Muscle of leg (tissue), 11 donors: ENCODE data around the gene NUDC. TPM values are rescaled to one million over a fixed set of nuclear protein-coding genes. Genes with fewer than 3 reads are reported as not detected.
A peak's percentile ranks its signal among the peaks of the same experiment; 100 is the strongest.
"Not testable (repeated sequence)": the region's sequence is repeated elsewhere in the genome, so short reads cannot be mapped to it uniquely, and the experiment has no call there.

Experiments
- DNase-seq: peaks from one replicate; pipeline ENCODE4 v3.0.0; 2013
- H3K27ac ChIP-seq: one replicate; pipeline ENCODE4 v1.5.1; 2013; ENCODE audit warnings: mild to moderate bottlenecking, low read length, control low read depth
- H3K27me3 ChIP-seq: one replicate; pipeline ENCODE4 v1.6.1; 2013; ENCODE audit warnings: low read length; ENCODE audit not compliant: control insufficient read depth, insufficient read depth
- H3K36me3 ChIP-seq: one replicate; pipeline ENCODE4 v1.6.1; 2013; ENCODE audit warnings: low read length; ENCODE audit not compliant: control insufficient read depth, insufficient read depth
- H3K4me1 ChIP-seq: one replicate; pipeline ENCODE4 v1.6.1; 2013; ENCODE audit warnings: low read length; ENCODE audit not compliant: control insufficient read depth, insufficient read depth
- H3K4me3 ChIP-seq: one replicate; pipeline ENCODE4 v1.5.1; 2013; ENCODE audit warnings: low read length, control low read depth
- H3K9me3 ChIP-seq: replicated peaks from 2 replicates; pipeline ENCODE4 v1.6.1; 2013; ENCODE audit warnings: low read depth, low read length; ENCODE audit not compliant: control insufficient read depth
- WGBS: methylation state at CpG from one replicate; pipeline ENCODE4 v1.1.5; 2013; ENCODE audit warnings: missing lambda C conversion rate; ENCODE audit not compliant: insufficient coverage; 5-methylcytosine and 5-hydroxymethylcytosine counted together
- polyA plus RNA-seq, 8 donors: library from polyadenylated mRNA; unstranded; fragments of 120-200 nt; gene quantifications; one replicate each; pipeline versions ENCODE4 v1.2.1 to v1.2.3, GENCODE V29; 2013; ENCODE audit warnings: inconsistent platforms in 1 of 8, low replicate concordance in 1 of 8; ENCODE audit not compliant: insufficient read length in 8 of 8, insufficient read depth in 1 of 8
- total RNA-seq: library from RNA; stranded (reverse); fragments of 120-200 nt; gene quantifications from one replicate; pipeline ENCODE4 v1.2.4, GENCODE V29; 2013

Gene NUDC
- total and polyA plus RNA-seq, 9 donors, result 25.8 to 65.5 (median 60.7) TPM

DNA sequence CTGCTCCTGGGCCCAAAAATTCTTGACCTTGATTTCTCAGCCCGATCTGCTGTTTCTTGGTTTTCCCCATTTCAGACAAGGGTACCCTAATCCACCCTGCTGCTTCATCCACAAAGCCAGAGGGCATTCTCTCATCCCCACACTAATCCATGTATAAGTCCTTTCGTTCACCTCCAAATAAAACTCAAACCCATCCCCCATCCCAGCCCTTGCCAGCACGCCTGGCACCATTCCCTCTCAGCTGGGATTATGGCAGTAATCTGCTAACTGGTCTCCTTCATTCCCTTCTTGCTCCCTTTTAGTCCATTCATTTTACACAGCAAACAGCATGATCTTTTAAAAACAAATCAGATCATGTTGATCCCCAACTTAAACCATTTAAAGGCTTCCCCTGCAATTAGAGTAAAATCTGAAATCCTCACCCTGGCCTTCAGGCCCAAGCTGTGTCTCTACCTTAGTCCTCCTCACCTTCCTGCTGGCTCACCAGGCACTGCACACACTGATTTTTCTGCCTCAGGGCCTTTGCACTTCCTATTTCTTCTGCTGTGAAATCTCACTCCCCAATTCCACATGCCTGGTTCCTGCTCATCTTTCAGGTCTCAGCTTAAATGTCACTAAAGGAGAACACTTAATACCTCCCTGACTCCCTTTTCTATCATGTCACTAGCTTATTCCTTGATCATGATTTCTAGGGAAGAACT lies 59.8 kb downstream of the NUDC start:
- no peaks in the 10 kb centered on the region for H3K9me3 ChIP-seq
- H3K36me3 ChIP-seq, result no peaks in the 10 kb centered on the region
- no peak for DNase-seq
- H3K4me1 ChIP-seq, result no peaks in the 10 kb centered on the region
- peaks cover 12% of the 10 kb centered on the region for H3K27me3 ChIP-seq
- 59% methylated on average over 3 of the region's 3 CpGs for WGBS
- no peak overlapping the region for H3K4me3 ChIP-seq
- H3K27ac ChIP-seq, result no peak overlapping the region

GRCh38 chr1:26983863-26984262 lies 62.3 kb downstream of the NUDC start:
- WGBS, result 33% methylated on average over 1 of the region's 5 CpGs
- H3K9me3 ChIP-seq, result no peaks in the 10 kb centered on the region
- no peak overlapping the region for H3K4me3 ChIP-seq
- H3K27ac ChIP-seq, result no peak overlapping the region
- no peak for DNase-seq
- peaks cover 21% of the 10 kb centered on the region for H3K27me3 ChIP-seq
- H3K36me3 ChIP-seq, result no peaks in the 10 kb centered on the region
- H3K4me1 ChIP-seq, result no peaks in the 10 kb centered on the region

DNA sequence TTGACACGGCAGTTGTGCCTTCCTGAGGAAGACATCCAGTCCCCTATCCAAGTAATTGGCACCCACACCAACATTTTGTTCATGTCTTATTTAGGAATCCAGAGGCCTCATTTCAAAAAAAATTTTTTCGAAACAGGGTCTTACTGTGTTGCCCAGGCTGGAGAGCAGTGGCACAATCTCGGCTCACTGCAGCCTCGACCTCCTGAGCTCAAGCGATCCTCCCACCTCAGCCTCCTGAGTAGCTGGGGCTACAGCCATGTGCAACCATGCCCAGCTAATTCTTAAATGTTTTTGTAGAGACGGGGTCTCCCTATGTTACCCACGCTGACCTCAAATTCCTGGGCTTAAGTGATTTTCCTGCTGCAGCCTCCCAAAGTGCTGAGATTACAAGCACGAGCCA lies 62.7 kb downstream of the NUDC start:
- H3K27ac ChIP-seq, result no peak overlapping the region
- peaks cover 21% of the 10 kb centered on the region for H3K27me3 ChIP-seq
- H3K9me3 ChIP-seq, result no peaks in the 10 kb centered on the region
- H3K4me3 ChIP-seq, result no peak overlapping the region
- WGBS, result 65% methylated on average over 7 of the region's 8 CpGs
- H3K36me3 ChIP-seq, result no peaks in the 10 kb centered on the region
- no peak for DNase-seq
- no peaks in the 10 kb centered on the region for H3K4me1 ChIP-seq

- Histone ChIP-seq H3K27me3 (peaks cover 33% of the 10 kb centered on the region), H3K9me3 (no peaks in the 10 kb centered on the region), H3K4me3 (no peak overlapping the region), H3K27ac (no peak overlapping the region), H3K36me3 (no peaks in the 10 kb centered on the region), H3K4me1 (no peaks in the 10 kb centered on the region)
- 83% methylated on average over 1 of the region's 2 CpGs for WGBS
- DNase-seq, result no peak
Observed at GRCh38 chr1:26986658-26987057, 65.1 kb downstream of the NUDC start.

GRCh38 chr1:26989403-26990109 lies 68.0 kb downstream of the NUDC start:
- WGBS, result 78% methylated on average over 7 of the region's 12 CpGs
- not testable (repeated sequence) for DNase-seq, H3K9me3 ChIP-seq, H3K4me1 ChIP-seq, H3K27ac ChIP-seq, H3K4me3 ChIP-seq, H3K36me3 ChIP-seq
- H3K27me3 ChIP-seq, result peaks cover 49% of the 10 kb centered on the region

- Histone ChIP-seq H3K36me3 (no peaks in the 10 kb centered on the region), H3K4me1 (peaks cover 14% of the 10 kb centered on the region), H3K27me3 (peaks cover 64% of the 10 kb centered on the region), H3K4me3 (no peak overlapping the region), H3K27ac (no peak overlapping the region), H3K9me3 (no peaks in the 10 kb centered on the region)
- WGBS, result 19% methylated on average over 5 of the region's 10 CpGs
- no peak for DNase-seq
Observed at GRCh38 chr1:26991310-26992116, 70.0 kb downstream of the NUDC start.

DNA sequence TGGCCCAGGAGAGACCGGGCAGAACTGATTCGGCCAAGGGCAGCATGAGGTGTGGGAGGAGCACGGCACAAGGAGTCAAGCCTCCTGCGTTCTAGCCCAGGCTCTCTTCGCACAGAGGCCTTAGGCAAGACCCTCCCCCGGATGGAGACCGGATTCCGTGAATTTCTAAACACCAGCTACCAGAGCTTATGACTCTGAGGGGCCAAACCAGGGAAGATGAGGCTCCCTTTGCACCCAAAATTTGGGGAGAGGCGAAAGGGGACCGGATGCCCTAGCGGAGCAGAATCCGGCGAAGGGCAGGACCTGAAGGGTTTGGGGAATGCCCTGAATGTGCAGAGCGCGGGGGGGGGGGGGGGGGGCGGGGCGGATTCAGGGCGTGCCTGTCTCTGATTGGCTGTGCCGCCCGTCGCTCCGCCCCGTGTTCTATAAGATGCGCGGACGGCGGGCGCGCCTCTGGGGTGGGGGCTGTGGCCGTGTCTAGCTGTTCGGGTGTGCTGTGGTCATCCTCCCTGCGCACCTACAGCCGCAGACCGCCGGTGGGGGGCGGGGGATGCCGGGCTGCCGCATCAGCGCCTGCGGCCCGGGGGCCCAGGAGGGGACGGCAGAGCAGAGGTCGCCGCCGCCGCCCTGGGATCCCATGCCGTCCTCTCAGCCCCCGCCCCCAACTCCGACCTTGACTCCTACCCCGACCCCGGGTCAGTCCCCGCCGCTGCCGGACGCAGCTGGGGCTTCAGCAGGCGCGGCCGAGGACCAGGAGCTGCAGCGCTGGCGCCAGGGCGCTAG lies 71.9 kb downstream of the NUDC start, which contains the start of gene TRNP1:
TRNP1 (plus strand) TSS at position 456 of the 783 bp plus-strand sequence; CDS start at position 551, 95 bp downstream.
- Histone ChIP-seq H3K9me3 (no peaks in the 10 kb centered on the region), H3K27me3 (peaks cover 68% of the 10 kb centered on the region), H3K27ac (no peak within 1 kb of the TSS)

GRCh38 chr1:26994020-26994786 lies 72.7 kb downstream of the NUDC start:
- Histone ChIP-seq H3K4me3 (peak overlapping the region; percentile 39), H3K9me3 (no peaks in the 10 kb centered on the region), H3K36me3 (no peaks in the 10 kb centered on the region), H3K4me1 (peaks cover 27% of the 10 kb centered on the region), H3K27me3 (peaks cover 65% of the 10 kb centered on the region), H3K27ac (no peak overlapping the region)
- peak; percentile 43 for DNase-seq
- WGBS, result under 1% methylated on average over 94 of the region's 97 CpGs

More for the DNA sequence above, 71.9 kb downstream of the NUDC start, which contains the start of gene TRNP1:
- DNase-seq, result peak; percentile 80
- WGBS, result 0% methylated on average over 40 of the region's 61 CpGs
- Histone ChIP-seq H3K36me3 (no peaks in the 10 kb centered on the region), H3K4me3 (peak within 1 kb of the TSS; percentile 39), H3K4me1 (peaks cover 22% of the 10 kb centered on the region)
